ENCODE measurements around the gene GPBP1L1.
"Not testable (repeated sequence)": the region's sequence is repeated elsewhere in the genome, so short reads cannot be mapped to it uniquely, and the experiment has no call there.

Gene GPBP1L1

DNA sequence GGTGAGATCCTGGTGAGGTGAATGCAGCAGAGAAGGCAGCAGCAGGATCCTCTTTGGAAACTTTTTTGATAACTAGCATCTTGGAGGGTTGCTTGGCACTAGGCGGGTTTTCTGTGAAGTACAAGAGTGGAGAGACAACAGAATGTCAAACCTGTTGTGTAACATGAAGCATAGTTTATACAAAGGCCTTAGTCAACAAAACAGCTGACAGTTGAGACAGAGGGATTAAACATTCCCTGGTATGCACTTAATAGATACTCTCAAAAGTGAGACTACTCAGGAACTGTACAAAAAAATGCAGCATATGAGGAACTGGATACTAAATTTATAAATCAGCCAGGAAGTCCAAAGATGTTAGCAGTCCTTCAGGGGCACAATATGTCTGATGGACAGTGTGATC is 46.0 kb downstream of the GPBP1L1 start:
- DNase-seq (ENCODE audit: low read depth), result no peak

GRCh38 chr1:45635211-45635610 is 51.1 kb downstream of the GPBP1L1 start:
- no peak for DNase-seq (ENCODE audit: low read depth)

DNA sequence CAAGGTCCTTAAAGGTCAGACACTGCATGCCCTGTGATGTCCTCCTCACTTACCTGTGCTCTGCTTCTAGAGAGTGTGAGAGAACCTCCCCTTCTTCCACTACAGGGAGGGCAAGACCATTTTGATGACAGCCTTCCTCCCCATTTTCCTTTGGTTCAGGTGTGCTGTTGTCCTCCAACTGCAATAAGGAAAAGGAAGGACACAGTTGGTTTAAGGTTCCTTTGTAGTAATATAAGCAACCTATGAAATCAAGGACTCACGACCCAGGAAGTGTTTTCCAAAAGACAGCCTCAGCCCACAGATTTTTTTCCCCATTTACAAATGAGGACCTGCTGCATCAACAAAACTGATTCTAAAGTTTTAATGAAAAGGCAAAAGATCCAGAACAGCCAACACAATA is 55.9 kb downstream of the GPBP1L1 start:
- DNase-seq (ENCODE audit: low read depth), result no peak

DNA sequence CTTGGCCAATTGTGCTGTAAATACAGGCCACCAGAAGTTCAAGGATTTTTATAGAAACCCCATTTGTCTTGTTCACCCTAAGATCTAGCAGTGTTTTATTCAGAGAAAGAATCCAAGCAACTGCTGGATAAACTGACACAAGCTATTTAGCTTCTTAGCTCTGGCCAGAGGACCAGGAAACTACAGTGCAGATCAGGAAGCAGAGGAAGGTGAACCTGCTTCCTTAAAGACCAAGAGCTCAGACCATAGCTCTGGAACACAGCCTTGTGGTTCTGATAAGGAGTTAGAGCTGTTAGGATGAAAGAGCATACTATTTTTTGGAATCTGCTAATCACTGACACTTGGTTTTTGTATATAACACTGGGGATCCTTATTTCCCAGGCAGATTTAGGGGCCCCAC is 57.3 kb downstream of the GPBP1L1 start:
- DNase-seq (ENCODE audit: low read depth), result no peak

- DNase-seq (ENCODE audit: low read depth), result no peak
Measured at GRCh38 chr1:45623972-45624371, 62.4 kb downstream of the GPBP1L1 start, which contains the start of gene CCDC17. Gene CCDC17 (minus strand): TSS chr1:45624054. CDS start chr1:45623909, 145 bp downstream.

DNA sequence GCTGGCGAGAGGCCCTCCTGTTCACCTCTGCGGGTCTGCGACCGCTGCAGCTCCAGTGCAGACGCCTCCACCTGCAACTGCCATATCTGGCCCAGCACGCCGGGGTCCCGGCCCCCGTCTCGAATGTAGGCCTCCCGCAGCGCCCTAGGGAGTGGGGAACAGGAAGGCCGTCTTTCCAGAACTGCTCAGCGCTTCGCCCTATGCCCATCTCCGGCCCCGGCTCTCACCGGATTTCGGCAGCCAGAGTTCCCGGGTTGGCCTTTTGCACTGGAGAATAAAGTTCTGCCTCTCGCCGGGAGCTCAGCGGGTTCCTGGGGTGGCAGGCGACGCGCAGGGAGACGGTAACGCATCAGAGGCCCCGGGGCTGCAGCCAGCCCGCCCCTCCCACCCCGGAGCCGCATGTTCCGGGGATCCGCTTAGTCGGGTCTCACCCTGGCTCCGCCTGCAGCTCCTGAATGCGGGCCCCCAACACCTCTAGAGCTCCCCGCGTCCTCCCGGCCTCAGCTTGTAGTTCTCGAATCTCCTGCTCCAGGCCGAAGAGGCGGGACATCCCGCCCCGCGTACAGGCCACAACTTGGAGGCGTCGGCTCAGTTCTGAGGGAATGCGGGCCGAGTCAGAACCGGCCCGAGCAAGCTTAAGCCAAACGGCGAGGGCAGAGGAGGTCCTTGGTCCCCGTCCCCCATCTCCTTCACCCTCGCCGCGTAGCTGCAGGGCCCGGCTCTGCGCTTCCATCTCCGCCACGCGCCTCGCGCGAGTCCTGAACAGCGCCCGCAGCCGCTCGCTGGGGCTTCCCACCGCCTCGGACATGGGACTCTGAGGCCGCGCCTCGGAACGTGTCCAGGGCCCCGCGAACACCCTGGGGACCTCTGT is 63.6 kb downstream of the GPBP1L1 start:
- no peak for DNase-seq (ENCODE audit: low read depth)

DNA sequence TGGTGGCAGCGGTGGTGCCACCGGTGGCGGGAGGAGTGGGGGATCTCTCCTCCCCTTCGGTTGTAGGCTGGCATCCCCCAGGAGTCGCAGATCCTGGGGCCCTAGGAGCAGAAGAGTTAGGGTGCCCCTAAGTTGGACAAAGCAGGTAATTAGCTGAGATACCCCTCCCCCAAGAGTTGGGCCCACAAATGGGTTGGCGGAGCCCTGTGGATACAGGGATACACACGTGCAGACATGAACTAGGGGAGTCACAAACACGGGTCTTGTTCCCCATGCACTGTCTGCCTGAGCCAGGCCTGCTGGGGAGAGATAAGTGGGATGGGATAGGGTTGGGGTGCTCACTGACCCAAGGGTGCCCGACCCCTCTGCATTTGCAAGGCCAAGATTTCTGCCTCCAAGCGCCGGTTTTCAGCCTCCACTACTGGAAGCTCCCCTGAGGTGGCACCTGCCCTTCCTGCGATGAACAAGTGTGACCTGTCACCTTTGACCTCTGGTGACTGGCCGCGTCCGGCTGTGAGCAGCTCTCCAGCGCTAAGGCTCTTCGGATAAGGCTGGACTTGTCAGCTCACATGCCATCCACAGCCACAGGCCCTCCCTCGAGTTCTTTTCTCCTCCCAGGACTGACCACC is 64.3 kb downstream of the GPBP1L1 start:
- DNase-seq (ENCODE audit: low read depth), result no peak

DNA sequence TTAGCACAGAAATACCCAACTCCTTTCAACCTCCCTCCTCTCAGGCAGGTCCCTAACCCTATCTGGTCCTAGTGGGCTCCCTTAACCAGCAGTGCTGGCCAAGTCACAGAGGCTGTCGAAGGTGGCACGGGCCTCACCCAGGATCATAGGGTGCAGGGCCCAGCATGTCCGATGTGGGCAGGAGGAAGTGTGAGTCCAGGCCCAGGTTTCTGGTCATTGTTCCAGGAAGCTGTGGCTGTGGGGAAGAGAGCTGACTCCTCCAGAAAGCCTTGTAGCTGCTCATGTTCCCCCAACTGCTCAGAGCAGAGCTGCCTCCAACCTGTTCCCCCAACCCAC is 64.9 kb downstream of the GPBP1L1 start:
- no peak for DNase-seq (ENCODE audit: low read depth)

DNA sequence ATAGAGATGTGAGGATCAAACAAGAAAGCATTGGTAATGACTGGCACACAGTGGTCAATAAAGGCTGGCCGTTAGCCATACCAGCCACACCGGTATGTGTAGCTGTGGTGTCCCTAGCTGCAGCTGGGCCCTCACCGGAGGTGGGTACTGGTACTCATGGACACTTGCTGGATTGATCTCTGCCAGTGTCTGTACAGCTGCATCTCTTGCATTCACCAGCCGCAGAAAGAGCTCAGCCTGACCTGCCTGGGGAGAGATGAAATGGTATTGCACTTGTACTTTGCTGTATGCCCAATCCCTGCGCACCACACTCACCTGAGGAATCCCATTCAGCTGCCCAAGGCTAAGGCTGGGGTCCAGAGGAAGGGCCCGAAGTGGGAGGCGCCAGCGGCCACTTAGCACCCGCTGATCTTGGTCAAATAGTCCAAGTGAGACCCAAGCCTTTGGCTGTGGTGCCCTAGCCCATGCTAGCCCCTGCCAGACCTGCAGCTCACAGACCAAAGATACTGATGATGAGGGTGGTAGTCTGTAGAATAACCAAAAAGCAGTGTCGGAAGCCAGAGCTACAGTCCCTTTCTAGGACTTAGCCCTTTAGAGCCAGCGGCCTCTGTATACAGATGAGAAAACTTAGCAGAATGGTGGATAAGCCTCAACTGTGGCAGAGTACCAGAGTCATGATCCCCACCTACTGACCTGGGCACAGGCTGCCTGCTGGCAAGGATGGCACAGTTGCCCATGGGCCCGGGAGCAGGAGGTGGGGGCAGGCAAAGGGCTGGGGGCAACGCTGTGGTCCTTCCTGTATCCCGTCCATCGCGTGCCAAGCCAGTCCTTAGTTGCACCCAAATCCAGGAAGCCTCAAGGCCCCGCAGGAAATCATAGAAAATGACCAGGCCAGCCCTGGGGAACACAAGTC is 65.5 kb downstream of the GPBP1L1 start:
- DNase-seq (ENCODE audit: low read depth), result no peak

GRCh38 chr1:45619149-45619921 is 67.0 kb downstream of the GPBP1L1 start:
- no peak for DNase-seq (ENCODE audit: low read depth)

DNA sequence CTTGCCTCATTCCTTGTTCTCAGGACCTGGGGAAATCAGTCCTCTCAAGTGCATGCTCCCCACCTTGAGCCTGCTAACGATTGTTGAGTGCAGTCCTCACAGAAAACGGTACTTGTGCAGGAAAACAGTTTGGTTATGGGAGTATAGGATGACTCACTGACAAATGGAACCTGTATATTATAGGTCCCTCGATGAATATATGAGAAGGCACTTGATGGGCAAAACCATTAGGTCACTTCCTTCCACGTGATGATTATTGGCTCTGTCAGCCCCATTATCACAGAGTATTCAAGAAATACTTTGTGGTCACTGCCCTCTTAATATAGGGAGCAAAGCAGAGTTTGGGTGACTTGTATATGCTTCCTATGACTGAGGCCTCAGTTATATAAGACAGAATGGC is 68.7 kb downstream of the GPBP1L1 start:
- DNase-seq (ENCODE audit: low read depth), result no peak

- DNase-seq (ENCODE audit: low read depth), result no peak
Measured at GRCh38 chr1:45615885-45616284, 70.4 kb downstream of the GPBP1L1 start.

DNA sequence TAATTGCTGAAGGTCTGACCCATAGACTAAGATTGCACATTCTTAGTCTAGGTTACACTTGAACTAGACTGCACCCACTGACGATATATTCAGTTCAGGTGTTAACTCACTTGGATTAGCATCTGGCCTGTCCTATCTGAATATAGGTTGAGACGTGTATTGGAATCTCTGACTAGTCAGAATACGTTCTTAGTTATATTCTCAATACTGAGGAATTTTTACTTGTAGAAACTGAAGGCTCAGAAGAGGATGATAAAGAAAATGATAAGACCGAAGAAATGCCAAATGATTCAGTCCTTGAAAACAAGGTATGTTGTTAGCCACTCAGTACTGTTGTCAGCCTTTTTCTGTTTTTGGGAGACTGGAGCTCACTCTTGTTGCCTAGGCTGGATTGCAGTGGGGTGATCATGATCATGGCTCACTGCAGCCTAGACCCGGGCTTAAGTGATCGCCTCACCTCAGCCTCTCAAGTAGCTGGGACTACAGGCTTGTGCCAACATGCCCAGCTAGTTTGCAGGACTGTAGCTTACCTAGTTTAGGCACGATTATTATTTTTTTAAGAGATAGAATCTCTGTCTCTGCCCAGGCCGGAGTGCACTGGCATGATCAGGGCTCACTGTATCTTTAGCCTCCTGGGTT is 73.3 kb downstream of the GPBP1L1 start:
- DNase-seq (ENCODE audit: low read depth), result no peak

DNA sequence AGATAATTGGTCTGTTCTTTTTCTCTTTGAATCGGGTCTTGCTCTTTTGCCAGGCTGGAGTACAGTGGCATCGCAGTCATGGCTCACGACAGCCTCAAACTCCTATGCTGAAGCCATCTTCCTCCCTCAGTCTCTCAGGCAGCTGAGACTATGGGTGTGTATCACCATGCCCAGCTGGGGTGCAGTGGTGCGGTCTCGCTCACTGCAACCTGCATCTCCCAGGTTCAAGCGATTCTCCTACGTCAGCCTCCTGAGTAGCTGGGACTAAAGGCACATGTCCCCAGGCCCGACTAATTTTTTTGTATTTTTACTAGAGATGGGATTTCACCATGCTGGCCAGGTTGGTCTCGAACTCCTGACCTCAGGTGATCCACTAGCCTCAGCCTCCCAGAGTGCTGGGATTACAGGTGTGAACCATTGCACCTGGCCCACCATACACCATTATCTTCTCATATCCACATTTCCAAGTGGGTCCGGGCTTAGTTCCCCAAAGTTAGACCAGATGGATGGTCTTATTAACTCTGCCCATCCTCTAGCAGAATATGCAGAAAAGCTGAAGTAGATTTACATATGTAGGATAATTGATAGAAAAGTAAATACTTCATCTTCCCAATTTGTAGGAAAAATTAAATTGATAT is 75.6 kb downstream of the GPBP1L1 start:
- no peak for DNase-seq (ENCODE audit: low read depth)

- DNase-seq (ENCODE audit: low read depth), result no peak
Measured at GRCh38 chr1:45608175-45609156, 77.9 kb downstream of the GPBP1L1 start.

GRCh38 chr1:45607404-45608074 is 78.8 kb downstream of the GPBP1L1 start:
- DNase-seq (ENCODE audit: low read depth), result no peak

DNA sequence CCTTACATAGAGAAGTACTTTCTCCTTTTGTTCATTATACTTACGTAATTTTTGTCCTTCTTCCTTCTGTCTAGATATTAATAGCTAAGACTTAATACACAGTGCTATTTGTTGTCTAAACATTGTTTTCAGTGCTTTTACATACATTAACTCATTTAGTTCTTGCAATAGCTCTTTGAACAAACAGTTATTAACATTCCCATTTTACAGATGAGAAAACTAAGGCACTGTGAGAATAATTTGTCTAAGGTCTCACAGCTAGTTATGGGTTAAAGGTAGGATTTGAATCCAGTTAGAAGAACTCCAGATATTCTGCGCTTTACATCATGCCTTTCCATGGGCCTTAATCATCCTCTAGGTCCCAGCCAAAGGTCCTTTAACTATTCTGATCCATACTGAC is 82.1 kb downstream of the GPBP1L1 start:
- DNase-seq (ENCODE audit: low read depth), result no peak

- not testable (repeated sequence) for DNase-seq (ENCODE audit: low read depth)
Measured at GRCh38 chr1:45596765-45597164, 89.6 kb downstream of the GPBP1L1 start.

- no peak for DNase-seq (ENCODE audit: low read depth)
Measured at GRCh38 chr1:45594412-45594811, 91.9 kb downstream of the GPBP1L1 start.

Data from GM04504 (cell line).